ENCODE measurements around the gene CEMIP.
"Not testable (repeated sequence)": the region's sequence is repeated elsewhere in the genome, so short reads cannot be mapped to it uniquely, and the experiment has no call there.

The CEMIP gene

DNA sequence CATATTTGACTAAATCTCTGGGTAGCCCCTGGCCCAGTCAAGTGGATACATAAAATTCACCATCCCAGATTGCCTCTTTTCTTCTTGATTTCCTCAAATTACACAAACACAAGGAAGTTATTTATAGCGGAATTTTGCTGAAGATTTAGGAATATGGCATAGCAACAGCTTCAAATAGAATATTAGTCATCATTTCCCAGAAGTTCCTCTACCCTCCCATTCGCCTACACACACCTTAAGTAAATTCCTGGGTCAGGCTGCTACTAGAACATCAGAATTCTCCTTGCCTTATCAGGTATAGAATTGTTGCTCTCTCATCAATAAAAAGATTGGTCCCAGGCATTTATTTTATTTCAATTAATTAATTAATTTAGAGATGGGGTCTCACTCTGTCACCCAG, 178.8 kb downstream of the CEMIP start:
- DNase-seq = no peak

DNA sequence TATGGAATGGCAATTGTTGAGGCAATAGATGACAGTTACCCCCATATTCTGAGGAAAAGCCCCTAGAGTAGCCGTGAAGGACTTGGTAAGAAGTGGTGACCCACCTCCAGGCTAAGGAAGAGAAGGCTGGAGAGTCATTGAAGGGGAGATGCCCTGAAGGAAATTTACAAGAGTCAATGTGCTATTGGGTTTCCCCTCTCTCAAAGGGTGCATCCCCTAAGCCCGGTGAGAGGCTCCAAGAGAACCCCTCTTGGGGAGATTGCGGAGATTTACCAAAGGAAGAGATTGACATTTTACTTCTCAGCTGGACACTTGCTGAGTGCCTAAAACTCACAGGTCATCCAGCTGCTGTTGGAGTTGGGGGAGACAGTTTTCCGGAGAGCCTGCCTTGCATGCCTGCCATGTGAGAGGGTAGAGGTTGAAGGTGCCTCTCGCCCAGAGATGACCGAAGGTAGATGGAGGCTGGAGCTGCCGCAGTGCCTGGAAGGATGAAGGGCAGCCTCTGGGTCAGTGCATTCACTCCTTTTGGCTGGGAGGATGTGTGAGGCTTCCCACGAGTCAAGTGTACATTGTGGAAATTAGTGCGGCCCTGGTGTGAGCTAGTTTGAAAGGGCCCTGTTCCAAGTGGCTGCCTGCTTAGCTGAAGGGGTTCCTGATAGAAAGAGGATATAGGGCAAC, 179.8 kb downstream of the CEMIP start:
- no peak for DNase-seq

DNA sequence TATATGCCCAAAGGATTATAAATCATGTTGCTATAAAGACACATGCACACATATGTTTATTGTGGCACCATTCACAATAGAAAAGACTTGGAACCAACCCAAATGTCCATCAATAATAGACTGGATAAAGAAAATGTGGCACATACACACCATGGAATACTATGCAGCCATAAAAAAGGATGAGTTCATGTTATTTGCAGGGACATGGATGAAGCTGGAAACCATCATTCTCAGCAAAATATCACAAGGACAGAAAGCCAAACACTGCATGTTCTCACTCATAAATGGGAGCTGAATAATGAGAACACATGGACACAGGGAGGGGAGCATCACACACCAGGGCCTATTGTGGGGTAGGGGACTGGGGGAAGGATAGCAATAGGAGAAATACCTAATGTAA, 186.3 kb downstream of the CEMIP start:
- DNase-seq = not testable (repeated sequence)

DNA sequence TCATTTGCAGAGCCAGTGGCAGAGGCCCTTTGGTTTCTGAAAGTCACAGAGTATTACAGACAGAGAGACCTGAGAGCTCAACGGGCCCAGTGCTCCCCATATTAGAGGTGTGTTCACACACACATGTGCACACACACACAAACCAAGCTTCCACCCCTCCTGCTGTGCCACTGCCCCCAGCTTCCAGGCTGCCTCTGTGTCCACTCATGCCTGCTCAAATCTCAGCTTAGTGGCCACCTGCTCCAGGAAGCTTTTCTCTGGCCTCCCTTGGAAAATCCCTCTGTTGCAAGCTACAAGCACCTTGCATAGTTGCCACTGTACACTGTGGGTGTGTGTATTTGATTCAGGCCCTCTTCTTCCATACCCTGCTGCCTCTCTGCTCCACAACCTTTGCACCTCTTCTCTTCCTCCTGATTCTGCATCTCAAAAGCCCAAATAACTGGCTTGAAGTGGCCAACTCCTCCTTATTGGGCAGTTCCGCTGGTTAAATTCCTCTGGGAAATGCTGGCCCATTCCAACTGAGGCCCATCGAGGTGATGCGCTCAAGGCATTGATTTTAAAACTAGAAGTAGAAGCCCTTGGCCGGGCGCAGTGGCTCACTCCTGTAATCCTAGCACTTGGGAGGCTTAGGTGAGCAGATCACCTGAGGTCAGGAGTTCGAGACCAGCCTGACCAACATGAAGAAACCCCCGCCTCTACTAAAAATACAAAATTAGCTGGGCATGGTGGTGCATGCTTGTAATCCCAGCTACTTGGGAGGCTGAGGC, 187.4 kb downstream of the CEMIP start:
- DNase-seq = no peak

DNA sequence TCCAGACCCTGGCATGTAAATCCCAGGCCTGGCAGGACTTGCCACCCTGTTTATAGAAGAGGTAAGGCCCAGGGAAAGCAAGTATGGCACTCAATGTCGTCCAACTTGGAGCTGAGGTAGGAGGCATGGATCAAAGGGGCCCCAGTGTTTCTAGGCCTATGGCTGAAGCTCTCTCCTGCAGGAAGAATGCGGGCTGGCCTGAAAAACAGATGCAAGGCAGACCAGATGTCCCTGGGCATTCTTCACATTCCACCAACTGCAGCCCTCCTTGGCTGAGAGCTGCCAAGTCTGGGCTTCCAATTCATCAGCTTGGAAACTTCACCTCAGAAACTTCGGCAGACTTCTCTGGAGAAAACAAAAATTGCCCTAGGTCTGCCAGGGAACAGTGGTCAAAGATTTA, 188.3 kb downstream of the CEMIP start:
- DNase-seq = no peak

DNA sequence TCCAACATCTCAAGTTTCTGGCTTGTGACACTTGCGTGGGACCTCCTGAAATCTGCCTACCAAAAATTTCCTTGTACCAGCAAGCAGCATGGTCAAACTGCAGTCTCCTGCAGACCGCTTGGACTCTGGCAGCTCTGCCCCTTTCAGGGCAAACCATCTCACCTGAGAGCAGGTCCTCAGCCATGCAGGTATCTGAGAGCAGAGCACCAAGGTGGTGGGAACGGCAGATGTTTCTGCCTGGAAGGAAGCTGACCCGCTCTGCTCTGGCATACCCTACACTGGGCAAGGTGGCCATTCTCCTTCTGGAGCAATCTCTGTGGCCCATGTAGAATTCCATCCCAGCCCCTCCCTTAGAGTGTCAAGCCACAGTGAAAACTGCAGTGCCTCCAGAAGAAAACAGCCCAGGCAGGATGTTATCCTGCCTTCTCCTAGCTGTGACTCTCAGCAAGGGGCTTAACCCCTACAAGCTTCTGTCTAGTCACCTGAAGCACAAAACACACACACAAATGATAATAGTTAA, 188.9 kb downstream of the CEMIP start:
- no peak for DNase-seq

DNA sequence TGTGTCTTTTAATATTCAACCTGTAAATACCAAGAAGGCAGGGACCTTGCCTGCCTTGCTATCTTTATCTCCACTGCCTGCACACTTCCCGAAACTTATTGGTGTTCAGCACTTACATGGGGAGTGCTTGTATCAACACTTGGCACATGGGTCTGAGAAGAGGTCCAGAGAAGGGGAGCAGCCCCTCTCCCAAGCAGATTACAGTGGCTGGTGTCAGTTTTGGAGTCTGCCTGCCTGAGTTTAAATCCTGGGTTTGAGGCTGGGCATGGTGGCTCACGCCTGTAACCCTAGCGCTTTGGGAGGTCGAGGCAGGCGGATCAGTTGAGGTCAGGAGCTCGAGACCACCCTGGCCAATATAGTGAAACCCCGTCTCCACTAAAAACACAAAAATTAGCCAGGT, 190.1 kb downstream of the CEMIP start:
- no peak for DNase-seq

DNA sequence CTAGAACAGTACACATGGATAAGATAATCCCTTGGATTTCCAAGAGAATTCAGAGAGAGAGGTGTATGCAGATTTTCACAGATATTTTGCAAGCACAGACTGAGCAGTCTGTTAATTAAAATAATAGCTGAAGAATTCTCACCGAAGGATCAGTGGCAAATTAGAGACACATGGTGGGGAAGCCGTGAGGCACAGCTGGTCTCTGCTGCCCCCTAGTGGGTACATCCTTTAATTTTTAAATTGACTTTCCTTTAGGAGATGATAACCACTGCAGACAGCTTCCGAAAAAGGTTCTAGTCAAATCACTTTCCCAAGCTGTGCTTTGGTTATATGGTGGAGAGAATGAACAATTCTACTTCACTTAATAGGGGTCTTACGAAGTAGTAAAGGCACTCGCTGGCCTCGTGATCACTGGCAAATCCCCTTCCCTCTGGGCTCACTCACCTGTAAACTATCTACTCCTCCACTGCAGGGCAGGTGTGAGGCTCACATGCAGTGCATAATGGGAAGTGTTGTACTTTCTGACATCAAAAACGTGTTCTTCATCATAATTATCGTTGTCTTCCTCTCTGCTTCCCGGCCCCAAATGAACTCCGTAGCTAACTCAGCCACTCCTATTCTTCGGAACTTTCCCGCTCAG, 191.0 kb downstream of the CEMIP start:
- DNase-seq = peak; percentile 28

DNA sequence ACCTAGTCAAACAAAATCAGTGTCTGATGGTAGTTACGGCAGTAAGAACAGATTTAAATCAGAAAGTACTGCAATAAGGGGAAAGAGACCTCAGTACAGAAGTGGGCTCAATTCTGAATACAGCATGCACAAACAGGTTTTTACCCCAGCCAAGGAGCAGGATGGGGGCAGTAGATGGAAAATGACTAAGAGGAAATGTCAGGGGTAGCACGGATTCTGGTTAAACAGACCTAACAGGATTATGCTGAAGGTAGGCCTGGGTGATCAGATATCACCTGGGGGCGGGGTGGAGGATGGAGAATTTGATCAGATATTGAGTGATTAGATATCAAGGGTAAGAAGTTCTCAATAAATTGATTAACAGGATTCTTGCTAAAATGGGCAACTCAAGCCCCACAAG, 191.5 kb downstream of the CEMIP start:
- no peak for DNase-seq

DNA sequence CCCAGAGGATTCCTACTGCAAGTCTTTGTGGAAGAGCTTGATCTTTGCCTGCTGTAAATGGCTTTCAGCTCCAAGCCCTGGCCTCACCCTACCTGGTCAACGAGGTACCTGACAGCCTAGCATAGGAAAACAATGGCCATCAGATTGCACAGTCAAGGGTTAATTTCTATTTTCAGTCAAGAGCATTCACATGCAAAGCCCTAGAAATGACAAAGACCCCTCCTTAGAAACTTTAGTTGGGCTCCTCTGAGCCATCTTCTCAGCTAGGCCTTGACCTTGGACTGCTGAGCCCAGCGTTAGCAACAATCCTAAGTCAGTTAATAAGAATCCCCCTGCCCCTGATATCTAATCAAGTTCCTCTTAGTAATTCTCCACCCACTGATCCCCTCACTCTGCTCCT, 192.0 kb downstream of the CEMIP start:
- no peak for DNase-seq

DNA sequence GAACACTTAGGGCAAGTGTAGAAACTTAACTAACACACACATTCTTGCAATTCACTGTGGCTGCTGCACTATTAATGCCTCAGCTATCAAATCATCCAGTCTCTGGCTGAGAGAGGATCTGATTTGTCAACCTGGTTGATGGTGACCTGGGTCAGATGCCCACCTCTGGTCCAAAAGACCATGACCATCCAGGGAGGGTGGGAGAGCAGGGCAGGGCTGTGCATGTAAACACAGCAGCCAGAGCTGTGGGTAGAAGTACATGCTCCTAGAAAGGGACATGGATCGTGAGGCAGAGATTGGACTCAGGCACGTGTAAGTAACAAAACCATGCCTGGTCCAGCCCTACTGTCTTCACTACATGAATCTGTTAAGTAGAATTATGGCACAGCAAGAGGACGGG, 193.1 kb downstream of the CEMIP start:
- DNase-seq = no peak

DNA sequence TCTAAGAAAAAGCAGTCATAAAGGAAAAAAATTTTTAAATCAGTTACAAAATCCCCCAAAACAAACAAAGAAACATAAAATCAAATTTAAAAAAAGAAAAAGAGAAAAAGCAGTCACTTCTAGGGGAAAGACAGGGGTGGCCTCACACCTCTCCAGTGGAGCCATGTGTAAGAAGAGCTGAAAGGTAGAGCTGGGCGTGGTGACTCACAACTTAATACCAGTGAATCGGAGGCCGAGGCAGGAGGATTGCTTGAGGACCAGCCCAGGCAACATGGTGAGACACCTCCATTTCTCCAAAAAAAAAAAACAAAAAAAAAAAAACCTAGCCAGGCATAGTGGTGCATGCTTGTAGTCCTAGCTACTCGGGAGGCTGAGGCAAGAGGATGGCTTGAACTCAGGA, 195.7 kb downstream of the CEMIP start:
- DNase-seq = no peak

DNA sequence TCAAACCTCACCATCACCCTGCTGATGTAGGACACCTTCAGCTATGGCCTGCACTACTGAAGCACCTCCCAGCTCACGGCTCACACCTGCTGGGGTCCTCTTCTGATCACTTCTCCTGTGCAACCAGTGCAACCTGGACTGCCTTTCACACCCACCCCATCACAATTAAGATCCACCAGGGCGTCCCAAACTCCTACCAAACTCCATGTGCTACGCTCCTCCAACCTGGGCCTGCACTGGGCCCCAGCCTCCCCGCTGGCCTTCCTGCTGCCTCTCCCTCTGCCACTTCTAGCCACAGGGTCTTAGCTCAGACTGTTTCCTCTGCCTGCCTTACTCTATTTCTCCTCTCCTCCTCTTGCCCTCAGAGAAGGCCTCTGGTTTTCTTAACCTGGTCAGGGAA, 197.7 kb downstream of the CEMIP start:
- DNase-seq = no peak

DNA sequence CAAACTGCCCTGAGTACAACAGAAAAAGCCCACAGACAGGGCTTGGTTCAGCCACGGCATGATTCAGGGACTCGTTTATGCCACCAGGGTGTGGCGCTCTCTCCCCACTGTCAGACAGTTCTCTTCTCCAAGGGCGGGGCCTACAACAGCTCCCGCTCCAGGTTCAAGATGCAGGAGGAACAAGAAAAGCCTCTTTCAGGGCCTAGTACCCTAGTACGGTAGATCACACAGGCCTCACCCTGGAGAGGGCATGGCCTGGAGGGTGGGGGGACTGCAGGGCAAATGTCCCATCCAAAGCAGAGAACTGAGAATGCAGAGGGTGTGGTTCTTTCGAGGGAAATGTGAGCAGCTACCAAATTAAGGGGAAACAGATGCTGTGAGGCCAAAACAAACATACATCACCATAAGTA, 198.5 kb downstream of the CEMIP start:
- DNase-seq = peak; percentile 79

DNA sequence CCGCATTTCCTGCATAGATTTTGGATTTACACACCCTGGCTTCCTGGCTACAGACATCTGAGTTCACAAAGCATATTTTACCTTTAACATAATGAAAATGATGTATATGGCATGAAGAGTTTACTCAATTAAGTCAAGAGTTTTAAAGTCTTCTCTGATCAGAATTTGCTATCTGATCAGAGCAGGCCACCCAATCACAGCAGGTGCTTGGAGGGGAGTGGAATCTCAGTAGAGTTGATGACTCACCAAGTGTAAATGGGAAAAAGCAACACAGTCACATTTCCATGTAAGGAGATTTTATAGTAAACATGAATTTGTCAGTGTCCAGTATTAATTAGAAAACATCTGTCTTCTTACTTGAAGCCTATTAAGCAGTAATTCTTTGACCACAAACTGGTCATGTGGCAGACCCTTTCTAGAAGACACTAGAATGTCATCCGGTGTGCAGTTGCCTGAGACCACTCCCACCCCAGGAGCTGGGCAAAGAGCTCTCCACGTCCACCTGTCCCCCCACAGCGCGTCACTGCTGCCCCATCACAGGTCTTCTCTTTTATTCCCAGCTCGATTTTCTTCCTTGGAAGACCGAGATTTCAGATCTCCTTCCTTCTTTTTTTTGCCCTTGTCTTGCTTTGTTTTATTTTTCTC, 199.6 kb downstream of the CEMIP start:
- peak; percentile 27 for DNase-seq

DNA sequence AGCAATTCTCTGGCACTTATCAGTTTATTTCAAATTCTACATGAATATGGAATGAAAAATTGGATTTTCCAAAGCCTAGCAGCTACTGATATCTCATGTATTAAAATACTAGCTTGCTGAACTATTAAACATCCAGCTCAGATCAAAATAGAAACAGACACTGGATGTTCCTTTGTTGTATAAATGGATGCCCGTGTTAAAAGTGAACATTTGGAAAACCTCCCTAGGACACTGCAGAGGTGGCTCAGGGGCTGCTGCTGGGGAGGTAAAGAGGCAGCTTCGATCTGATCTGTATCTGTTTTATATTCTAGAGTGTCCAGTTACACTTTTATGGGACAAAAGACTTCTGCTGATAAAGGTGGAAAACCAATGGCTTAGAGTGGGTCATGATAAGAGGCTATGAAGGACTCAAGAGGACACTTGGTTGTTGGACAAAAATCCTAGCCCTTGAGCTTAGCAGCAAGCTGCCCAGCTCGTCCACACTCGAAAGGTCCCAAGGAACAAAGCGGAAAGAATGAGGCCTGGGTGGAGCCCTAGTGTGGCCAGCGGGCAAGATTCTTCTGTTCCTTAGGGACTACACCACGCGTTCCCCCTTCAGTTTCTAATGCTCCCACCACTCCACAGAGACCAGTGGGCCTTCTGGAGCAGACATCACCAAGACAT, 200.5 kb downstream of the CEMIP start:
- DNase-seq = no peak

DNA sequence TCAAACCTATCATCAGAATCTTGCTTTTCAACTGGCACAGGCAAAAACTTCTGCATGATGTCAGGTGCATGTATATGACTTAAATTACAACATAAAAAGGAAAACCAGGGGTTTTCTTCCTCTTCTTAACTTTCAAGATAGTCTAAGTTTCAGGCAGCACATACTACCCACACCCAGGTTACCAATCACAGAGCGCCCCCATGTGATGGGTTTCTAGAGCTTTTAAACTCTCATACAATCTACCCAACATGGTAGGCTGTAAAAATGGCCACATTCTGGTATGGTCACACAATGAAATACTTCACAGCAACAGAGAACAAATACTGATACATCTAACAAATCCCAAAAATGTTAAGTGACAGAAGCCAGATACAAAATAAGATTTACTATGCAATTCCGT, 203.0 kb downstream of the CEMIP start:
- DNase-seq = no peak

DNA sequence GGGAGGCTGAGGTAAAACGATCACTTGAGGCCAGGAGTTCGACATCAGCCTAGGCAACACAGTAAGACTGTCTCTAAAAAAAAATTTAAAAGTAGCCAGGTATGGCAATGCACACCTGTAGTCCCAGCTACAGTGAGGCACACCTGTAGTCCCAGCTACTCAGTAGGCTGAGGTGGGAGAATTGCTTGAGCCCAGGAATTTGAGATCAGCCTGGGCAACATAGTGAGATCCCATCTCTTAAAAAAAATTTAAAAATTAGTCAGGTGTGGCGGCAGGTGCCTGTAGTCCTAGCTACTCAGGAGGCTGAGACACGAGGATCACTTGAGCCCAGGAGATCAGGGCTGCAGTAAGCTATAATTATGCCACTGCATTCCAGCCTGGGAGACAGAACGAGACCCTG, 203.7 kb downstream of the CEMIP start:
- DNase-seq = no peak

DNA sequence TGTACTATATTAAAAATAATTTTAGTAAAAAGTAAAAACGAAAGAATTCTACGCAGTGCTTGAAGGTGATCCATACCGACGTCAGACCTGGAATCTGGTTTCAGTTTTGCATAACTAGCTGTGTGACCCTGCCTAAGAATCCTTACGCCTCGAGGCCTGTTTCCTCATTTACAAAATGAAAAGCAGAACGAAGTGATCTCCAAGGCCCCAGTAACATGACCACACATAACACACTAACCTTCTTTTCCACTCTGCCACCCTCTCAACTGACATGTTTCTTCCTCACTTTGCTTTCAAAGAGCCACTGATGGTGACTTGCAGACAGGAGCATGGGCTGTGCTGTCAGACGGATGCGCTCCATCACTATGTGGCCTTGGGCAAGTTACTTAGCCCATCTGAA, 205.7 kb downstream of the CEMIP start:
- DNase-seq = no peak

DNA sequence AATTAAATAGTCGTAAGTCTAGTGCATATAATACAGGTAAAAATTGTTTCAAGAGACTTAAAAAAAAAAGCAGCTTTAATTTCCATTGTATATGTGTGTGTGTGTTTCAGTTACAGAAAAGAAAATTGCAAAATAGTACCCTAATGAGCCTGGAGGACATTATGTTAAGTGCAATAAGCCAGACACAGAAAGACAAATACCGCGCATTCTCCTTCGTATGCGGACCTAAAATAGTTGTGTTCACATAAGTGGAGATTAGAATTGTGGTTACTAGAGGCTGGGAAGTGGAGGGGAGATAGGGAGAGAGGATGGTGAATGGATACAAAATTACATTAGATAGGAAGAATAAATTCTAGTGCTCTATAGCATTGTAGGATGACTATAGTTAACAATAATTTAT, 206.8 kb downstream of the CEMIP start:
- no peak for DNase-seq

DNA sequence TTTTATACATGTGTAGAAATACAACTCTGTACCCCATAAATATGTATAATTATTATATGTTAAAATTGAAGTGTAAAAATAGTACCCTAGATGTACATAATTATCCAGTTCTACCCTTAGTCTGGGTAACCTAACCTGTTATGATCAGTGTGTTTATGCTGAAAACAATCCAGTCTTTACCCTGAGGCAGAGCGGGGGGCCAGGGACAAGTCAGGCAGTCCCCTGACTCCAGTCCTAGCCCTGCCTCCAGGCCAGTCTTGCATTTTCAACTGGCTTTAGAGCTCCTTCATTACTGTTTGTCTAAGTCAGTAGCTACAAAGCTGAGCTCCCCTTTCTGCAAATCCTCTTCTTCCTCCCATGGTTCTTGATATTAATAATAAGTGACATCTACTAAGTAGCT, 207.3 kb downstream of the CEMIP start:
- no peak for DNase-seq

DNA sequence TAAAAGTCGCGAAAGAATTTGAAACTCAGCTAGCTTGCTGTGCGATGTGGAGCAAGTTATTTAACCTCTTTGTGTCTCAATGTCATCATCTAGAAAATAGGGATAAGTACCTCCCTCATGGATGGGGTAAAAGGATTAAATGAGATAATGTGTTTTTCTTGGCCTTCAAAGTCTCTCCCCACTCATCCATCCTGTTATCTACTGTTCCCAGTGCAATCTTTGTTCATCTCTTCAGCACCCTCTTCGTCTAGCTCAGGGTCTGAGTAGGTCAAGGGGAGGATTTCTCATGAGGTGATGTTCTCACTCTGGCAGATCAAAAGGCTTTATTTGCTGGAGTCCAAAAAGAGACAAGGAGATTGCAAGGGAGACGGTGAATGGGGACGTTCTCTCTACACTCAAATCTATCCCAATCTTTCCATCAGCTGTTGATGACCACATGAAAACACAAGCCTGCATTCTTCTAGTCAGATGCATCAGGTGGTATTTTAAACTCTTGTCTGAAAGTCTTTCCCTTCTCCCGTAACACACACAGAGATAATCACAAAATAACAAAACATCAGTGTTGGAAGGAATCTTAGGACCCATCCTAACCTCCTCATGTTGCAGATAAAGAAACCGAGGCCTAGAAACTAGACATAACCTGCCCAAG, 209.1 kb downstream of the CEMIP start:
- no peak for DNase-seq
